Activated T-helper 17 cell treated with anti-CD3 and anti-CD28 coated beads, Interleukin-2, amount 50 U/mL, for 72 hours (primary cell): Measurements from ENCODE around the gene ADAT3. TPM values are rescaled to one million over a fixed set of nuclear protein-coding genes. Genes with fewer than 3 reads are reported as not detected.

Experiments
- ATAC-seq: fragments of 150-1000 bp; cut with Tn5 transposase; replicated peaks from 2 replicates; pipeline ENCODE4 v1.10.0; 2021; ENCODE audit warnings: mild to moderate bottlenecking, moderate library complexity
- H3K27ac Mint-ChIP-seq: one replicate; pipeline ENCODE4 v1.8.0; 2022; ENCODE audit warnings: mixed read lengths
- H3K27me3 Mint-ChIP-seq: one replicate; pipeline ENCODE4 v1.8.0; 2022; ENCODE audit warnings: mixed read lengths
- H3K36me3 Mint-ChIP-seq: one replicate; pipeline ENCODE4 v1.8.0; 2022; ENCODE audit warnings: low read depth, mild to moderate bottlenecking, mixed read lengths
- H3K4me1 Mint-ChIP-seq: one replicate; pipeline ENCODE4 v1.8.0; 2022; ENCODE audit warnings: mixed read lengths
- H3K4me3 Mint-ChIP-seq: one replicate; pipeline ENCODE4 v1.8.0; 2022; ENCODE audit warnings: mild to moderate bottlenecking, mixed read lengths
- H3K9me3 Mint-ChIP-seq: one replicate; pipeline ENCODE4 v1.8.0; 2022; ENCODE audit warnings: mixed read lengths
- total RNA-seq, 2 donors: library from RNA; stranded (reverse); gene quantifications; one replicate each; pipeline ENCODE4 v1.2.3, GENCODE V29; 2022

Gene ADAT3
- 10 to 100 TPM; 11.6 to 12.2 TPM for total RNA-seq

- no peaks in the 10 kb centered on the region for H3K9me3 Mint-ChIP-seq
- H3K4me3 Mint-ChIP-seq, result peak within 1 kb of the TSS; percentile 94
- H3K27me3 Mint-ChIP-seq, result no peaks in the 10 kb centered on the region
- H3K4me1 Mint-ChIP-seq, result no peaks in the 10 kb centered on the region
- peaks cover 9% of the 10 kb centered on the region for H3K36me3 Mint-ChIP-seq
- ATAC-seq, result peak; percentile 98
- peak within 1 kb of the TSS; percentile 95 for H3K27ac Mint-ChIP-seq
These were observed at the start of gene ADAT3, which contains the start of gene SCAMP4 for GRCh38 chr19:1905110-1905862. Gene ADAT3, plus strand, starts transcription at chr19:1905399. Its CDS starts 6,649 bp downstream, at chr19:1912048. Gene SCAMP4, plus strand, starts transcription at chr19:1905399. Its CDS starts 9,621 bp downstream, at chr19:1915020.

GRCh38 chr19:1855828-1856255 lies 49.4 kb upstream of the ADAT3 start:
- Mint-ChIP-seq H3K27me3 (no peaks in the 10 kb centered on the region), H3K27ac (peak overlapping the region; percentile 80), H3K4me3 (peak overlapping the region; percentile 83), H3K4me1 (peaks cover 9% of the 10 kb centered on the region), H3K36me3 (no peaks in the 10 kb centered on the region), H3K9me3 (no peaks in the 10 kb centered on the region)
- peak; percentile 35 for ATAC-seq

GRCh38 chr19:1856345-1856697 lies 48.9 kb upstream of the ADAT3 start:
- ATAC-seq, result no peak
- H3K4me3 Mint-ChIP-seq, result peak overlapping the region; percentile 83
- H3K4me1 Mint-ChIP-seq, result peaks cover 9% of the 10 kb centered on the region
- no peaks in the 10 kb centered on the region for H3K36me3 Mint-ChIP-seq
- no peaks in the 10 kb centered on the region for H3K27me3 Mint-ChIP-seq
- H3K27ac Mint-ChIP-seq, result peak overlapping the region; percentile 80
- H3K9me3 Mint-ChIP-seq, result no peaks in the 10 kb centered on the region

DNA sequence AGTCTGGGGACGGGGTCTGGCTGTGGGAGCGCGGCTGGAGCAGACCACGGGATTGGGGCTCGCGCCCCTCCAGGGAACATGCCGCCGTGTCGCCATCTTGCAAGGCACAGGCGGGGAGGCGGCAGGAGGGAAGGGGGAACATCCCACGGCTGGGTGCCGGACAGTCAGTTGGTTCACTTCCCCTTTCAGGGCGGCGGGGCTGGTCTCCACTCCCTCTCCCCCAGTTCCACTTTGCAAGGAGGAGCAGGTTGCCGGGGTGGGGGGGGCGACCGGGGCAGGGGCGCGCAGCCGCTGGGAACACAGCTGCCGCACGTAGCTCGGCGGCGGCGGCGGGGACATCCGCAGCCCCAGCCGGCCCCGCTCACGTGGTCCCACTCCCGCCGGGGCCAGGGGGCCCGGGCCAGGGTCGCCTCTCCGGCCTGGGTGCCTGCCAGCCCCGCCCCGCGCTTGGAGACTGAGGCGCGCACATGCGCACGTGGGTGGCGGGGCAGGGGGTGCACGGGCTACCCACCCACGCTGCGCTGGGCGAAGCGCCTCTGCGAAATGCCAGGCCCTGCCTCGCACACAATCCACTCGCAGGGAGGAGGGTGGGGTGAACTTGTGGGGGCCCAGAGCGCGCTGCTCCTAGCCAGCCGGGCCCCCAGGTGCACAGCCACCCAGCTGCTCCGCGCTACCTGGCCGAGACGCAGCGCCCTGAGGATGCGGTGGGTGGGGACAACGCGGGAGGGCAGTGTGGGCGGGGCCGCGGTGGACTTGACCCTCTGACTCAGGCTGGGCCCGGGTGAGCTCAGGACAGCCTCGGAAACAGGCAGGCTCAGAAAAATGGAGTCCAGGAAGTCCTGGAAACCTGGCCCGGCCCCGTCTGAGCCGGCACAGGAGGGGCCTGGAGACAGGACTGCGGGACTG lies 48.2 kb upstream of the ADAT3 start:
- ATAC-seq, result peak; percentile 68
- Mint-ChIP-seq H3K4me3 (peak overlapping the region; percentile 83), H3K9me3 (no peaks in the 10 kb centered on the region), H3K27me3 (no peaks in the 10 kb centered on the region), H3K27ac (peak overlapping the region; percentile 80), H3K4me1 (peaks cover 9% of the 10 kb centered on the region), H3K36me3 (no peaks in the 10 kb centered on the region)

- no peak for ATAC-seq
These were observed 47.4 kb upstream of the ADAT3 start for GRCh38 chr19:1857648-1858326.

DNA sequence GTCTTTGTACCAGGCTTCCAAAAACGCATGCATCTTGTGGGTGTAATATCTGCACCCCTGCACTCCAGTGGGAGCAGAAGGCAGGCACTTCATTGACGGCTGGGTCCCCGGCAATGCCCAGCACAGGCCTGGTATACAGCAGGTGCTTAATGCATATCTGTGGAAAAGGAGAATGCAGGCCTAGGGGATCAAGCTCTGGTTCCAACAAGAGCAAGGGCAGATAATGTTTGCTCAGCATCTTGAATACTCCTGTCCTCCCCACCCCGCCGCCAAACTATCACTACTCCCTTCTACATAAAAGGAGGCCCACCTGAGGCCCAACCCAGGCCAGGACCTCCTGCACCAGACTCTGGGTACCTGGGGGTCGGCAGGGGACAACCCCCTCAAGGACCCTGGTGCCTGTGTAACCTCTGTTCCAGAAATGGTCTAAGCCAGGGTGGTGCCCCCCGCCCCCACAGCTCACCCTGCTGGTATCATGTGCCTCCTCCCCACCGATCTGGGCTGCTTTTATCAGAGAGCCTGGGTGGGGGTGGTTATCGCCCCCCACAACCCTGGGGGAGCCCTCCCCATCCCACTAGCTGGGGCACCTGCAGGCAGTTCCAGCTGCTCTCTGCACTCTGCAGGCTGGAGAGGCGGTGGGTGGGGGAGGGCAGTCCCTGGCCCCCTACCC lies 46.7 kb upstream of the ADAT3 start:
- no peak for ATAC-seq
- Mint-ChIP-seq H3K27me3 (no peaks in the 10 kb centered on the region), H3K27ac (peak overlapping the region; percentile 25), H3K36me3 (peaks cover 6% of the 10 kb centered on the region), H3K4me3 (peak overlapping the region; percentile 83), H3K4me1 (peaks cover 5% of the 10 kb centered on the region), H3K9me3 (no peaks in the 10 kb centered on the region)

More at GRCh38 chr19:1857648-1858326, 47.4 kb upstream of the ADAT3 start:
- H3K27me3 Mint-ChIP-seq, result no peaks in the 10 kb centered on the region
- H3K27ac Mint-ChIP-seq, result peak overlapping the region; percentile 33
- H3K36me3 Mint-ChIP-seq, result peaks cover 6% of the 10 kb centered on the region
- H3K9me3 Mint-ChIP-seq, result no peaks in the 10 kb centered on the region
- H3K4me3 Mint-ChIP-seq, result peak overlapping the region; percentile 83
- peaks cover 9% of the 10 kb centered on the region for H3K4me1 Mint-ChIP-seq

DNA sequence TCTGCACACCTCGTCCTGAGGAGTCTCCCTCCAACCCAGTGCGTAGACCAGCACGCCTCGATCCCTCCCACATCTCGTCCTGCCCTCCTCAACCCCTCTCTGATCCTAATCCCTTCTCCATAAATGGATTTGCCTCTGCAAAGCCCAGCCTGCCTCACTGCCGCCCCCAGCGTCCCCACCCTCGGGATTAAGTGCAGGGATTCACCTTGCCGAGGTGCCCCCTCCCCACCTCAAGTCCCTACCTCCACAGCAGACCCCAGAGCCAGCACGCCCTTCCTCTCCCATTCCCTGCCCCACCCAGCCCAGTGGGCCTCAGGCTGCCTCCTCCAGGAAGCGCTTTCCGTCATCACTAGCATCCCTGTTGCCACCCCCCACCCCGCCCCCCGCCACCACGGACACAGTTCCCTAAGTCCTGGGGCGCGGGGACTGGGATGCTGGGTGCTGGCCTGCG lies 45.8 kb upstream of the ADAT3 start:
- peak overlapping the region; percentile 83 for H3K4me3 Mint-ChIP-seq
- peaks cover 4% of the 10 kb centered on the region for H3K4me1 Mint-ChIP-seq
- no peaks in the 10 kb centered on the region for H3K27me3 Mint-ChIP-seq
- H3K9me3 Mint-ChIP-seq, result no peaks in the 10 kb centered on the region
- ATAC-seq, result no peak
- H3K36me3 Mint-ChIP-seq, result peaks cover 6% of the 10 kb centered on the region
- peak overlapping the region; percentile 56 for H3K27ac Mint-ChIP-seq

- ATAC-seq, result no peak
- Mint-ChIP-seq H3K27me3 (no peaks in the 10 kb centered on the region), H3K27ac (peak overlapping the region; percentile 38), H3K4me3 (peak overlapping the region; percentile 91), H3K4me1 (no peaks in the 10 kb centered on the region), H3K9me3 (no peaks in the 10 kb centered on the region), H3K36me3 (peaks cover 6% of the 10 kb centered on the region)
These were observed 45.0 kb upstream of the ADAT3 start for GRCh38 chr19:1860042-1860775.

DNA sequence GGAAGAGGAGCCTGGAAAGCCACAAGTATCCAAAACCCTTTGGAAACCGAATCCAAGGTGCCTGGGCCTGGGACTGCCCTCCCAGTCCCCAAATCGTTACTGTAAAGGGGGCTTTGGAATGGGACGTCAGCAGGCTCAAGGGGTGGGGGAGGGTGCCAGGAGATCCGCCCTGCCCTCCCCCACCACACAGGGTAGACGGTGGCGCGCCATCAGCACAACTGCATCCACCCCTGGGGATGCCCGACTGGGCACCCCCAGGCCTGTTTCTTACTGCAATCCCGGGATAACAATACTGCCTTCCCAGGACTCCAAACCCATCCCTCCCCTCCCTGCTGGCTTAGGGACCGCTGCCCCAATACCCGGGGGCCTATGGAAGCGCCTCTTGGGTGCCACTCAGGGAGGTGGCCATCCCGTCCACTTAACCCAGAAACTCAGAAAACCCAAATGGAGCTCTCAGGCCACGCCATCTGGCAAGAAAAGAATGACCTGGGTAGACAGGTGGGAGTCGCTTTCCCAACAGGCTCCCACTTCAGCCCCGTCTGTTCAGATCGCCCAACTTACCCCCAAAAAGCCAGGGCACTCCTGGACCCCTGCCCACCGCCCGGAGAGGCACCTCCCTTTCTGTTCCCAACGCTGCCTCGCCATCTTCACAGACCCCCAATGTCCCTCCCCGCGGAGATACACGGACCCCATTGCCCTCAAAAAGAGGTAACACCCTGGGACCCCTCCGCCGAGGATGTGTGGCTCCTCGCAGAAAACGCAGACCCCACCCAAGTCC lies 44.2 kb upstream of the ADAT3 start:
- Mint-ChIP-seq H3K27me3 (no peaks in the 10 kb centered on the region), H3K36me3 (peaks cover 6% of the 10 kb centered on the region), H3K4me1 (no peaks in the 10 kb centered on the region), H3K9me3 (no peaks in the 10 kb centered on the region), H3K27ac (peak overlapping the region; percentile 94), H3K4me3 (peak overlapping the region; percentile 91)
- no peak for ATAC-seq

DNA sequence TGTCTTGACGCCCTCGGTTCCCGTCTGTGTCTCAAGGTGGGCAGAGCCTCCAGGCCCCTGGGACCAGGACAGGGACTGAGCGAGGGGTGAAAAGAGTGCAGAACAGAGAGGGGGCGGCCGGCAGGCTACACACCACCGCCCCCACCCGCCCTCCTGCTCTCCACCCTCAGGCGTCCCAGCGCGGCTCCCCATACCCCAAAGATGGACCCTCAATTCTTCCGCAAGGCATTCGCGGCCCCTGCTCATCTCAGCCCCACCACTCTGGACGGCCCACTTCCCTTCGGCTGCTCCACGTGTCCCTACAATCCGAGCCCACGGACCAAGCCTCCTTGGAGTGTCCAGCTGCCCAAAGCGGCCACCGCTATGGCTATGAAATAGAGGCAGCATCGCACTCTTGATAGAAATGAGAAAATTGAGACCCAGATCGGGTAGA lies 43.6 kb upstream of the ADAT3 start:
- no peaks in the 10 kb centered on the region for H3K4me1 Mint-ChIP-seq
- no peaks in the 10 kb centered on the region for H3K9me3 Mint-ChIP-seq
- H3K36me3 Mint-ChIP-seq, result peaks cover 6% of the 10 kb centered on the region
- H3K4me3 Mint-ChIP-seq, result peak overlapping the region; percentile 91
- ATAC-seq, result no peak
- no peaks in the 10 kb centered on the region for H3K27me3 Mint-ChIP-seq
- H3K27ac Mint-ChIP-seq, result peak overlapping the region; percentile 94

GRCh38 chr19:1862068-1862423 lies 43.2 kb upstream of the ADAT3 start:
- no peaks in the 10 kb centered on the region for H3K9me3 Mint-ChIP-seq
- ATAC-seq, result no peak
- peak overlapping the region; percentile 94 for H3K27ac Mint-ChIP-seq
- peak overlapping the region; percentile 91 for H3K4me3 Mint-ChIP-seq
- H3K36me3 Mint-ChIP-seq, result peaks cover 6% of the 10 kb centered on the region
- H3K4me1 Mint-ChIP-seq, result no peaks in the 10 kb centered on the region
- H3K27me3 Mint-ChIP-seq, result no peaks in the 10 kb centered on the region

DNA sequence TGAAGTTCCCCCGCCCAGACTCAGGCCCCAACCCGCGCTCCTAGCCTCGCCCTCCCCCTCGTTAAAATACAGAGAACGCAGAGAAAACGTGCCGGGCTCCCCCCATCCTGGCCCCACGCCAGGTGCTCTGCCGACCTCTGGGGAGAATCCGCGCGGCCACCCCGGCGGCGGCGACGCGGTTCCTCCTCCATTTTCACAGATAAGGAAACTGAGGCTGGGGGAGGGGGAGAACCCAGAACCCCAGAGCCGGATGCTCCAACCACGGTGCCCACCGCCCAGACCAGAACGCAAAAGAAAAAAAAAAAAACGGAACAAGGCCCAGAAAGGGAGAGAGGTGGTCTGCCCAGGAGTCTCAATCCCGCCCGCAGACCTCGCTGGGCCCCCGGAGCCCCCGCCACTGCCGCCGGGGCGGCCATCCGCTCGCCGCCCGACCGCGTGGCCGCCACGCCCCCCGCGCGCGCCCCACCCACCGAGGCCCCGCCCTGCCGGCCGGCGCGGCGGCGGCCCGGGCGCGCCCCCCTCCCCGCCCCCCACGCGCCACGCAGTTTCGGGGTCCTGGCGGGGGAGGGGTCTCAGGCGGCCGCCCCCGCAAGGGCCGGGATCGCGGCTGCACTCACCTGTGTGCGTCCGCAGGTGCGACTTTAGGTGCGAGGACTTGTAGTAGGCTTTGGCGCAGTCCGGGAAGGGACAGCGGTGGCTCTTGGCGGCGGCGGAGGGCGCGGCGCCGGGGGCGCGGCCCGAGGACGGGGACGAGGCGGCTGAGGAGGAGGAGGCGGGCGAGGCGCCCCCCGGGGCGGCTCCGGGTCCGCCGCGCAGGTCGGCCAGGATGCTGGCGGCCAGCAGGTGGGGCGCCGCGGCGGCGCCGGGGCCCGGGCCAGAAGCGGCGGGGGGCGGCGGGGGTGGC lies 42.5 kb upstream of the ADAT3 start:
- Mint-ChIP-seq H3K4me1 (no peaks in the 10 kb centered on the region), H3K27ac (peak overlapping the region; percentile 94), H3K9me3 (no peaks in the 10 kb centered on the region), H3K27me3 (no peaks in the 10 kb centered on the region), H3K4me3 (peak overlapping the region; percentile 91), H3K36me3 (peaks cover 6% of the 10 kb centered on the region)
- no peak for ATAC-seq
